ENCODE data around the gene SORCS3. TPM values are rescaled to one million over a fixed set of nuclear protein-coding genes. Genes with fewer than 3 reads are reported as not detected.

SORCS3 gene
- total RNA-seq, 1 donor from 2014 or later = not detected

DNA sequence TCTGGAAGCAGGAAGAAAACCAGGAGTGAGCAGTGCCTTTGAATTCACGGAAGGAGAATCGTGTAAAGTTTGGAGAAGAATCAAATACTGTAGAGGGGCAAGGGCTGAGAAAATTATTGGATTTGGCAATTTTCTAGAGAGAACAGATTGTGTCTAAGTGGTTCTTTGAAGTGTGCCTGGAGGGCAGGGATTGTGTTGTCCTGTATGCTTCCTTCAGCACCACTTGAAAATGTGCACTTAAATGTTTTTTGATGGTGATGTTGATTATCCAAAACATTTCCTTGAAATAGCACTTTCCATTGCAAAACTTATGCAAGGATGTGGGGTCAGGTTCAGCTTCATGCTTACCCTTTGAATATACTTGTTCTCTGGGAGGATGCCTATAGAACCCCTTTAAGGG, 360.2 kb downstream of the SORCS3 start:
- DNase-seq (ENCODE audit: low spot score) = no peak
- intact Hi-C loops (cut with micrococcal nuclease) = no loop called here
- Mint-ChIP-seq H3K4me3 (no peak overlapping the region), H3K27ac (no peak overlapping the region), H3K4me1 (ENCODE audit: low read depth) (no peaks in the 10 kb centered on the region), H3K27me3 (ENCODE audit: insufficient read depth) (no peaks in the 10 kb centered on the region), H3K36me3 (ENCODE audit: low read depth) (no peaks in the 10 kb centered on the region), H3K9me3 (no peaks in the 10 kb centered on the region)

DNA sequence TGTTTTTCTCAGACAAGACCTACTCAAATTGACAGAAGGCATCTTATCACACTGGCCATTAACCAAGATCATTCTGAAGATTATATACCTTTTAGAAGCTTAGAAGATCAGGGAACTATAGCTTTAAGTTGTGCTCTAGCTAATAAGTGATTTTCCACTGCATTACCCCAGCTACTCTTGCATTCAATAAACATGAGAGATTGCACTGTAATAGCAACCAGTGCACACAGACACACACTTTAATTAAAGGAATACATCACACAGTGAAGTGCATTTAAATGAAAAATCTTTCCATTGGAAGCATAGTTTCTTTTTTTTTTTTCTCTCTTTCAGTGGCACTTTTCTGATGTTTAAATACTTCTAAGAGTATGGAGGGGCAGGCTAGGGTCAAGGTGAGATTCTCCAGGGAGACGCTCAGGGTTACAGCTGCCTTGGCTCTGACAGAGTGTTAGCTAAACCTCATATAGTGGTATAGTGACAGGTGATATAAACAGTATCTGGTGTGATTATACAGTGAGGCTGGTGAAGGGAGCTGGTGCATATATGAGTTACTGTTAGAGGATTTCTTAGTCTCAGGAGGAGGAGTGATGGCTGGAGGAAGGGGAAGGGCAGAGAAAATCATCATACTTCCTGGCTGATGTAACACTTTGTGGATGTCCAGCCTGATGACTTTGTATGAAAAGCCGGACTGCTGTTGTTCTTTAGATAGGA, 369.5 kb downstream of the SORCS3 start:
- Mint-ChIP-seq H3K4me3 (no peak overlapping the region), H3K27ac (no peak overlapping the region), H3K27me3 (ENCODE audit: insufficient read depth) (no peaks in the 10 kb centered on the region), H3K4me1 (ENCODE audit: low read depth) (no peaks in the 10 kb centered on the region), H3K36me3 (ENCODE audit: low read depth) (no peaks in the 10 kb centered on the region), H3K9me3 (peaks cover 6% of the 10 kb centered on the region)
- intact Hi-C loops (cut with micrococcal nuclease) = no loop called here
- no peak for DNase-seq (ENCODE audit: low spot score)

DNA sequence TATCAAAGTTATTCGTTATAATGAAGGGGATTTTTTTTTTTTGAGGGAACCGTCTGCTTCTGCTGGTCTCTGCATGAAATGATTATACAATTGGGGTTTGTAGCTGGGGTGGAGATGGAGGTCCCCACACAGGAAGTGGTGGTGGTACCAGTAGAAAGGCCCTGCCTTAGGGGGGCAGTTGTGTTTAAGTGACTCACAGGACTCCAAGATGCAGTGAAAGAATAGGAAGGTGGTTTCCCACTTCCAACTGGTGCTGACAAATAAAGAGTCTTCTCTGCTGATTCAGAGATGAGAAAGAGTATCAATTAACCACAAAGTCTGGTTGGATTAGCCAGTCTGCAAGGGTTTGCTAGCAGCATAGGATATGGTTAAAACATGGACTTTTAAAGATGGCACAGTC, 376.0 kb downstream of the SORCS3 start:
- no peak overlapping the region for H3K27ac Mint-ChIP-seq
- no peaks in the 10 kb centered on the region for H3K36me3 Mint-ChIP-seq (ENCODE audit: low read depth)
- H3K9me3 Mint-ChIP-seq = peaks cover 6% of the 10 kb centered on the region
- no peak for DNase-seq (ENCODE audit: low spot score)
- H3K4me1 Mint-ChIP-seq (ENCODE audit: low read depth) = peaks cover 7% of the 10 kb centered on the region
- no peaks in the 10 kb centered on the region for H3K27me3 Mint-ChIP-seq (ENCODE audit: insufficient read depth)
- intact Hi-C loops (cut with micrococcal nuclease) = no loop called here
- no peak overlapping the region for H3K4me3 Mint-ChIP-seq

DNA sequence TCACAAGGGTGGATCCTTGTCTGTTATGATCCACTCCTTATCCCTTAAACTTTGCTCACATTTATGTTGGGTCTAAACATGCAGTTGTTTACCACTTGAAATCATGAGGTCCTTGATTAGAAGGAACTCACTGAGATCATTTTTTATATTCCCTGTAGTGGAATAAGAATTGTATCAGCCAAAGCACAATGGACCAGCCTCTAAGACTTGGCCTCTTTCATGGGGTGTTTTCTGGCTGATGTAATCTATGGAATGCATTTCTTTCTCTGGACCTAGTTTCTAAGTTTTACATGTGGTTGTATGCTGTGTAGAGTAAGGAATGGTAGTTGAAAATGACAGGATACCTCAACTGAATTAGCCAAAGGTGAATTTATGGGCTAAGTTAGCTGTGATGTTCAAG, 376.6 kb downstream of the SORCS3 start:
- Mint-ChIP-seq H3K36me3 (ENCODE audit: low read depth) (no peaks in the 10 kb centered on the region), H3K9me3 (peaks cover 6% of the 10 kb centered on the region), H3K4me3 (no peak overlapping the region), H3K27me3 (ENCODE audit: insufficient read depth) (no peaks in the 10 kb centered on the region), H3K4me1 (ENCODE audit: low read depth) (peaks cover 7% of the 10 kb centered on the region), H3K27ac (no peak overlapping the region)
- intact Hi-C loops (cut with micrococcal nuclease) = no loop called here
- no peak for DNase-seq (ENCODE audit: low spot score)

DNA sequence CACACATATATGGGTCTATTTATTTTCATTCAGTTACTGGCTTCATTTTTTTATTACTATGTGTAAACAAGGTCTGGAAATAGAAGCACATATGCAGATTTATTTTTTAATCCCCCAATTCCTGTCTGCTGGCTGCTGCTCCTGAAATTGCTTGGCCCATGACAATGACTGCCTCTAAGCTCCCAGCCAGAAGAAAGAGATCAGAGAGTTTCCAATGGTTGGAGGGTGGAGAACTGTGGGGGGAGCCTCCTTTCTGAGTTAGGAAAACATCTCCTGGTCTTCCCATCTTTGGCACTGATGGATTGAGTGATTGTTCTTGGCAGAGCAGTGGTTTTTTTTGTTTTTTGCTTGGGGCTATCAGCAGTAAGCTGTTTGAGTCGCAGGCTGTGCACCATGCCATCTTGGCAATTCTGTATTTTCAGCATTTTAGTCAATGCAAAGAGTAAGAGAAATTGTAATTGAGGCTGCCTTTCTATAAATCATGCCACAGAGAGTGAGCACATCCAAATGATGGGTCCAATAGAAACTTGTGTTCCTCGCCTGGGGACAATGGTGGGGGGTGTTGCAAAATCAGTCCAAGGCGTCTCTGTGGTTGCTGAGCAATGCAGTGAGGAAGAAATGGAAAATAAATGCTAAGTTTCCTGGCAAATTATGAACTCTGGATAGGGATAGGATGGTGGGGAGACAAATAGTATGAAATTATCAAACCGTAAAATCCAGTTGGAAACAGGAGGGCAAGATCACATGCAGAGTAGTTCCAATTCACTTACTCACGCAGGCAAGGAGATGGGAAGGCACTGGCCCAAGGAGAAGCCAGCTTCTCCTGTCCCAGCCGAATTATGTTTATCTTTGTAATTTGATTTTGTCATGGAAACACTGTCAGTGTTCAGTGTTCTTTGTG, 382.4 kb downstream of the SORCS3 start:
- H3K4me1 Mint-ChIP-seq (ENCODE audit: low read depth) = no peaks in the 10 kb centered on the region
- intact Hi-C loops (cut with micrococcal nuclease) = no loop called here
- peaks cover 1% of the 10 kb centered on the region for H3K27me3 Mint-ChIP-seq (ENCODE audit: insufficient read depth)
- H3K4me3 Mint-ChIP-seq = no peak overlapping the region
- DNase-seq (ENCODE audit: low spot score) = no peak
- no peaks in the 10 kb centered on the region for H3K36me3 Mint-ChIP-seq (ENCODE audit: low read depth)
- no peaks in the 10 kb centered on the region for H3K9me3 Mint-ChIP-seq
- H3K27ac Mint-ChIP-seq = no peak overlapping the region

DNA sequence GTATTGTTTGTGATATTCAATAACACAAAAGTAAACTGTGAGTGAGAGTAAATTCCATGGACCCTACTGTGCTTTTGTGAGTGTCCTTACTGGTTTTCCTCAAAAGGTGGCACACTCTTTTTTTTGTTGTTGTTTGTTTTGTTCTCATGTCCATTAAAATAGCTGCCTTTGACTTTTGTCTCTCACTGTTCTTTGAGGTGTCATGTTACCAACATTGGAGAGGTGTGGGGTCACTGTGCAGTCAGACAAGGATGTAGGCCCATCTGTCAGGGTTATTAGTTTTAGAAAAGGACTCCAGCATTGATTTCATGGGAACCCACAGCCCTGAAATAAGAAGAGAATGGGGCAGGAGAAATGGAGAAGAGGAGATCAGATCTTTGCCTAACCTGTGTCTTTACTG, 383.1 kb downstream of the SORCS3 start:
- Mint-ChIP-seq H3K4me1 (ENCODE audit: low read depth) (no peaks in the 10 kb centered on the region), H3K27me3 (ENCODE audit: insufficient read depth) (peaks cover 1% of the 10 kb centered on the region), H3K27ac (no peak overlapping the region), H3K9me3 (no peaks in the 10 kb centered on the region), H3K4me3 (no peak overlapping the region), H3K36me3 (ENCODE audit: low read depth) (no peaks in the 10 kb centered on the region)
- intact Hi-C loops (cut with micrococcal nuclease) = no loop called here
- no peak for DNase-seq (ENCODE audit: low spot score)

DNA sequence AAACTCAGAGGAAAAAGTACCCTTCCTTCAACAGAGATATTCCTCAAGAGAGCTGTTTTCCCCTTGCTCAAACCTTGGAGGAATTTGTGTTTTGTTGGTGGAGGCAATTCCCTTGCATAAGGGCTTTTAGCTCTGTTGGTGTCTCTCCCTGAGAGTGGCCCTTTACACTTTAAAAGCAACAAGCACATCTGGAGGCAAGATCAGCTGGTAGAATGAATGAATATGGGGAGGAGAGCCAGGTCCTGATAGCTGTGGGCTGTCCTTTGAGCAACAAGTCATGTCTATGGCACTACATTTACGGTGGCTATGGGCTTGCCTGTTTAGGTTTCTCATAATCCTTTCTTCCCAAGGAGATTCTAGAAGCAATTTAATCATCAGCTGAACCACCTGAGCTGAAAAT, 384.0 kb downstream of the SORCS3 start:
- Mint-ChIP-seq H3K9me3 (no peaks in the 10 kb centered on the region), H3K27me3 (ENCODE audit: insufficient read depth) (peaks cover 1% of the 10 kb centered on the region), H3K4me1 (ENCODE audit: low read depth) (no peaks in the 10 kb centered on the region), H3K27ac (no peak overlapping the region), H3K4me3 (no peak overlapping the region), H3K36me3 (ENCODE audit: low read depth) (no peaks in the 10 kb centered on the region)
- intact Hi-C loops (cut with micrococcal nuclease) = loop anchor here (5.0 kb wide), 1 partner anchor 1377 kb away; no protein-coding TSS in a partner anchor
- no peak for DNase-seq (ENCODE audit: low spot score)

DNA sequence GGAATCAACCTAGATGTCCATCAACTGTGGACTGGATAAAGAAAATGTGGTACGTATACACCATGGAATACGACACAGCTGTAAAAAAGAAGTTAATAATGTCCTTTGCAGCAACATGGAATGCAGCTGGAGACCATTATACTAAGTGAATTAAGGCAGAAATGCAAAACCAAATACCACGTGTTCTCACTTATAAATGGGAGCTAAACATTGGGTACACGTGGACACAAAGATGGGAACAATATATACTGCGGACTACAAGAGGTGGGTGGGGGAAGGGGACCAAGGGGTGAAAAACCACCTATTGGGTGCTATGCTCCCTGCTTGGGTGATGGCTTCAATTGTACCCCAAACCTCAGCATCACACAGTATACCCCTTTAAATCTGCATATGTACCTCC, 385.5 kb downstream of the SORCS3 start:
- Mint-ChIP-seq H3K9me3 (no peaks in the 10 kb centered on the region), H3K4me1 (ENCODE audit: low read depth) (no peaks in the 10 kb centered on the region), H3K4me3 (no peak overlapping the region), H3K27me3 (ENCODE audit: insufficient read depth) (peaks cover 1% of the 10 kb centered on the region), H3K27ac (no peak overlapping the region), H3K36me3 (ENCODE audit: low read depth) (no peaks in the 10 kb centered on the region)
- intact Hi-C loops (cut with micrococcal nuclease) = loop anchor here (5.0 kb wide), 1 partner anchor 1376 kb away; no protein-coding TSS in a partner anchor
- DNase-seq (ENCODE audit: low spot score) = no peak

DNA sequence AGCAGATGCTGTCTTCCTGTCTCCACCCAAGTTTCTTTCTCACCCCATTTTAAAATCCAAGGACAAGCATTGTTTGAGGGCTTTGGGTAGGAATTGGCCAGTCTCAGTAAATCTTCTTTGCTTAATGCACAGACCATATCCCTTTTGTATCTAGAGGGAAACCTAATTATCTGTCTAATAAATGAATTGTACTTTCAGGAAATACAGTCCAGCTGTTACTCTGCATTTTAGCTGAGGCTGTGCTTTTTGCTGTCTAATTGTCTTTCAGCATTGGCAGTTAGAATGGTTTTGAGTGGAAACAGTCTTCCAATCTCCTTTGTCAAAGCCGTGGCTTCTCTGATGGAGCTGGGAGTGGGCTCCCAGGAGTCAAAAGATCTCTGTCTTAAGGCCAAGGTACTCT, 388.2 kb downstream of the SORCS3 start:
- intact Hi-C loops (cut with micrococcal nuclease) = loop anchor here (5.0 kb wide), 1 partner anchor 1373 kb away; no protein-coding TSS in a partner anchor
- H3K36me3 Mint-ChIP-seq (ENCODE audit: low read depth) = no peaks in the 10 kb centered on the region
- H3K4me3 Mint-ChIP-seq = no peak overlapping the region
- peaks cover 1% of the 10 kb centered on the region for H3K27me3 Mint-ChIP-seq (ENCODE audit: insufficient read depth)
- H3K4me1 Mint-ChIP-seq (ENCODE audit: low read depth) = no peaks in the 10 kb centered on the region
- no peak overlapping the region for H3K27ac Mint-ChIP-seq
- DNase-seq (ENCODE audit: low spot score) = no peak
- H3K9me3 Mint-ChIP-seq = no peaks in the 10 kb centered on the region

DNA sequence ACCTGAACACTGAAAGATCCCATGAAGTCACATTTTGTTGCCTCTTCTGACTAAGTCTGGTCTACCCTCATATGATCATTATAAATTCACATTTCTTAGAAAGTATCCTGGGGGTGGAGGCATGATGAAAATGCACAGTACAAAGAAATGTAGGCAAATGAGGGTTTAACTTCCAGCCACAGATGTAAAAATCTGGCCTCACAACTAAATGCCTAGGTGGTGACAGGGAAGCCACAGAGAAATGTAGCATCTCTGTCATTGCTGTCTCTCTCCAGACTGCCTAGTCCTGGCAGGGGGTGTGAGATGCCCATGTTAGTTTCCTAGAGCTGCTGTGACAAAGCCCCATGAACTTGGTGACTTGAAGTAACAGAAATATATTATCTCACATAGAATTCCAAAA, 395.9 kb downstream of the SORCS3 start:
- intact Hi-C loops (cut with micrococcal nuclease) = no loop called here
- DNase-seq (ENCODE audit: low spot score) = no peak
- no peaks in the 10 kb centered on the region for H3K9me3 Mint-ChIP-seq

DNA sequence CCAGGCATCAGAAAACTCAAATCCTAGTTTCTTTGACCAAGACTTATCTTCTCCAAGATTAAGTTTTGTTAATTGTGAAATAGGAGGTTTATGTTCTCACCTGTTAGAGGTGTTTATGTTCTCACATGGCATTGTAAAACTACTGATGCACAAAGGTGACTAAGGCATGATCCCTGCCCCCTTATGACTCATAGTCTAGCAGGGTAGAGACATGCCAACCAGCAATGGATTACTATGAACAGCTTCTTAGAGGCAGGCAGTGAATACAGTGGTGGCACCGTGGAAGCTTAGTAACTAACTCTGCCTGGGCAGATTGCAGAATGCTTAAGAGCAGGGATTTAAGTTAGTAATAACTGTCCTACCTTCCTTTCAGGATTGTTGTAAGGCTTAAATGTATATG, 400.9 kb downstream of the SORCS3 start:
- intact Hi-C loops (cut with micrococcal nuclease) = no loop called here
- H3K4me1 Mint-ChIP-seq (ENCODE audit: low read depth) = no peaks in the 10 kb centered on the region
- DNase-seq (ENCODE audit: low spot score) = no peak

More for the DNA sequence above, 395.9 kb downstream of the SORCS3 start:
- Mint-ChIP-seq H3K4me1 (ENCODE audit: low read depth) (no peaks in the 10 kb centered on the region), H3K36me3 (ENCODE audit: low read depth) (no peaks in the 10 kb centered on the region), H3K27me3 (ENCODE audit: insufficient read depth) (no peaks in the 10 kb centered on the region), H3K27ac (no peak overlapping the region), H3K4me3 (no peak overlapping the region)

DNA sequence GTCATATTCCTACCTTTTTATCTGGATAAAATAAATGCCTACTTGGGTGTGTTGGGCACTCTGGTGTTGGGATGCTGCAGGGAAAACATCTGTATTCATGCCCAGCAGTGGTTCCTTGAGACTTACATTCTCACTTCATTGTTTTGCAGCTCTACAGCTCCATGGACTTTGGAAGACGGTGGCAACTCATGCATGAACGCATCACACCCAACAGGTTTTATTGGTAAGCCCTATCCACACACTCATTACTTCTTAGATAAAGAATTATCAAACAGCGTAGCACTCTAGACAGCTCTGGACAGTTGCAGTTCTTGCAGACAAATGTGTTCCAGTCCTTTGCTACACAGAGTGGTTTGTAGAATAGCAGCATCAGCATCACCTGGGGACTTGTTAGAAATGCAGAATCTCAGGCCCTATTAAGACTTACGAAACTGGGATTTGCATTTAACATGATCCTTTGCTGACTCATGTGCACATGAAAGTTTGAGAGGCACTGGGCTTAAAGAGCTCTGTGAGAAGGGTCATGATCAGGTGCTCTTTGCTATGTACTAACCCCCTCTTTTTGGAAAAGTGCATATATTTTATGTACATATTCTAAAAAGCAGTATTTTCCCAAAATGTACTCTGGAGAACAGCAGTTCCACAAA, 401.9 kb downstream of the SORCS3 start:
- Mint-ChIP-seq H3K9me3 (peaks cover 3% of the 10 kb centered on the region), H3K4me3 (no peak overlapping the region), H3K4me1 (ENCODE audit: low read depth) (no peaks in the 10 kb centered on the region), H3K27ac (no peak overlapping the region), H3K27me3 (ENCODE audit: insufficient read depth) (no peaks in the 10 kb centered on the region), H3K36me3 (ENCODE audit: low read depth) (no peaks in the 10 kb centered on the region)
- intact Hi-C loops (cut with micrococcal nuclease) = no loop called here
- no peak for DNase-seq (ENCODE audit: low spot score)

More for the DNA sequence above, 400.9 kb downstream of the SORCS3 start:
- Mint-ChIP-seq H3K4me3 (no peak overlapping the region), H3K27me3 (ENCODE audit: insufficient read depth) (no peaks in the 10 kb centered on the region), H3K27ac (no peak overlapping the region), H3K9me3 (peaks cover 3% of the 10 kb centered on the region), H3K36me3 (ENCODE audit: low read depth) (no peaks in the 10 kb centered on the region)

DNA sequence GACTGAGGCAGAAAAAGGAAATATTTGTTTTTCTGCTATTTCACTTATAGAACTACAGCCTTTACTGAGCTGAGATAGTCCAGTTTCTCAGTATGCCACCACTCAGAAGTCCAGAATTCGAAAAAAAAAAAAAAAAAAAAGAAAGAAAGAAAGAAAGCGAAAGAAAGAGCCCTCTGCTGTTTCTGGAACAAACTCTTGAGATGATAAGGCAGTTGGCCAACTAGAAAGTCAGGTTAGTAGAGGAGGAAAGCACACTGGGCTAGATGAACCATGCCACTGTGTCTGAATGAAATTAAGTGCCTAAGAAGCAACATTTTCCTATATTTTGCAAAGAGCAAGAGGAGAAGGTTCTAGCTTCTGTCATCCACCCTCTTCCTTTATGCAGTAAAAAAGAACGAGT, 403.8 kb downstream of the SORCS3 start:
- peaks cover 3% of the 10 kb centered on the region for H3K9me3 Mint-ChIP-seq
- no peak for DNase-seq (ENCODE audit: low spot score)
- intact Hi-C loops (cut with micrococcal nuclease) = no loop called here
- H3K4me1 Mint-ChIP-seq (ENCODE audit: low read depth) = no peaks in the 10 kb centered on the region
- no peak overlapping the region for H3K4me3 Mint-ChIP-seq
- no peaks in the 10 kb centered on the region for H3K36me3 Mint-ChIP-seq (ENCODE audit: low read depth)
- H3K27ac Mint-ChIP-seq = no peak overlapping the region
- H3K27me3 Mint-ChIP-seq (ENCODE audit: insufficient read depth) = no peaks in the 10 kb centered on the region
